MG63 (cell line): ENCODE data around the gene OR1C1. TPM values are rescaled to one million over a fixed set of nuclear protein-coding genes. Genes with fewer than 3 reads are reported as not detected.

ENCODE experiments used
- total RNA-seq: library from RNA; depleted of rRNA; stranded (reverse); fragments of >200 nt; shearing (Covaris generic); gene quantifications from 2 replicates; pipeline ENCODE4 v1.2.3, GENCODE V29; 2014; ENCODE audit warnings: low replicate concordance; rRNA removed

OR1C1 gene
- total RNA-seq, 1 experiment from 2014 or later: not detected

Other genes with a start within 250 kb of the OR1C1 start
- not detected in 2 replicates for gene OR2C3, start 224.1 kb downstream of the OR1C1 start, total RNA-seq
- gene GCSAML, start 211.4 kb downstream of the OR1C1 start, total RNA-seq: not detected in 2 replicates
- not detected in 2 replicates for gene OR2G2, start 172.2 kb downstream of the OR1C1 start, total RNA-seq
- not detected in 2 replicates for gene OR2G3, start 155.0 kb downstream of the OR1C1 start, total RNA-seq
- not detected in 2 replicates for gene OR13G1, start 80.8 kb downstream of the OR1C1 start, total RNA-seq
- gene OR6F1, start 43.9 kb downstream of the OR1C1 start, total RNA-seq: not detected in 2 replicates
- gene OR14K1, start 21.9 kb downstream of the OR1C1 start, total RNA-seq: not detected in 2 replicates
- gene OR14A2, start 12.4 kb downstream of the OR1C1 start, total RNA-seq: not detected in 2 replicates
- not detected in 2 replicates for gene OR14A16, start 63.6 kb upstream of the OR1C1 start, total RNA-seq
- not detected in 2 replicates for gene OR11L1, start 81.3 kb upstream of the OR1C1 start, total RNA-seq
- gene TRIM58, start 96.6 kb upstream of the OR1C1 start, total RNA-seq: 10.8 and 13.7 TPM in 2 replicates
- gene OR2W3, start 135.0 kb upstream of the OR1C1 start, total RNA-seq: 1.7 and 4.0 TPM in 2 replicates
- not detected in 2 replicates for gene OR2T8, start 159.7 kb upstream of the OR1C1 start, total RNA-seq
- gene OR2AJ1, start 164.3 kb upstream of the OR1C1 start, total RNA-seq: not detected in 2 replicates
- not detected in 2 replicates for gene OR2L8, start 188.3 kb upstream of the OR1C1 start, total RNA-seq
- not detected in 2 replicates for gene OR2AK2, start 204.7 kb upstream of the OR1C1 start, total RNA-seq